ENCODE data around the gene LIMA1.

Gene LIMA1

GRCh38 chr12:50205648-50206047 lies 77.7 kb downstream of the LIMA1 start:
- DNase-seq, result no peak
- no peak for TF ChIP-seq GATA1 (IDR thresholded peaks at IDR 0.05; ENCODE audit: low read depth, low read length)
- no peak for TF ChIP-seq POLR2A (IDR thresholded peaks at IDR 0.05; ENCODE audit: low read length)

DNA sequence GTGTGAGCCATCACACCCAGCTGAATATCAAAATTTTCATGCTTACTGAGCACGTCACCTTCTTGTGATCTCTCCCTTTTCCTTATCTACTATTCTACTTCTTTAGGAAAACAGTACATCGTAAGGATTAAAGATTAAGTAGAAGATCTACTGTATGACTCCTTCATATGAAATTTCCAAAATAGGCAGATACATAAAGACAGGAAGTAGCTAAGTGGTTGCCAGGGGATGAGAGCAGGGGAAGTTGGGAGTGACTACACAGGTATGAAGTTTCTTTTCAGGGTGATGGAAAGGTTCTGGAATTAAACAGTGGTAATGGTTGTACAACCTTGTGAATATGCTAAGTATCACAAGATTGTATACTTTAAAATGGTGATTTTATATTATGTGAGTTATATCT lies 79.6 kb downstream of the LIMA1 start:
- DNase-seq, result no peak
- TF ChIP-seq GATA1 (IDR thresholded peaks at IDR 0.05; ENCODE audit: low read depth, low read length), result no peak

GRCh38 chr12:50201987-50202521 lies 81.3 kb downstream of the LIMA1 start:
- no peak for DNase-seq
- TF ChIP-seq GATA1 (IDR thresholded peaks at IDR 0.05; ENCODE audit: low read depth, low read length), result no peak
- TF ChIP-seq POLR2A (IDR thresholded peaks at IDR 0.05; ENCODE audit: low read length), result no peak

GRCh38 chr12:50200552-50201273 lies 82.6 kb downstream of the LIMA1 start:
- no peak for DNase-seq
- no peak for TF ChIP-seq GATA1 (IDR thresholded peaks at IDR 0.05; ENCODE audit: low read depth, low read length)
- no peak for TF ChIP-seq POLR2A (IDR thresholded peaks at IDR 0.05; ENCODE audit: low read length)

DNA sequence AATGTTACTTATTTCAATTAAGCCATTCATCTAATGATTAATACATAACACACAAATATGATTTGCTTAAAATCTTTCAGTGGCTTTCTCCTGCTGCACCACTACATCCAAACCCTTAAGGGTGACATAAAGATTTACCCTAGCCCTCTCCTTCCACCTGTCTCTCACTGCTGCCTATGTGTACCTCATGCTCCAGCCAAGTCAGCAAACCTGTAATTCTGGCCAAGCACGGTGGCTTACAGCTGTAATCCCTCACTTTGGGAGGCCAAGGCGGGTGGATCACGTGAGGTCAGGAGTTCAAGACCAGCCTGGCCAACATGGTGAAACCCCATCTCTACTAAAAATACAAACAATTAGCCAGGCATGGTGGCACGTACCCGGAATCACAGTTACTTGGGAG lies 84.5 kb downstream of the LIMA1 start:
- DNase-seq, result no peak

DNA sequence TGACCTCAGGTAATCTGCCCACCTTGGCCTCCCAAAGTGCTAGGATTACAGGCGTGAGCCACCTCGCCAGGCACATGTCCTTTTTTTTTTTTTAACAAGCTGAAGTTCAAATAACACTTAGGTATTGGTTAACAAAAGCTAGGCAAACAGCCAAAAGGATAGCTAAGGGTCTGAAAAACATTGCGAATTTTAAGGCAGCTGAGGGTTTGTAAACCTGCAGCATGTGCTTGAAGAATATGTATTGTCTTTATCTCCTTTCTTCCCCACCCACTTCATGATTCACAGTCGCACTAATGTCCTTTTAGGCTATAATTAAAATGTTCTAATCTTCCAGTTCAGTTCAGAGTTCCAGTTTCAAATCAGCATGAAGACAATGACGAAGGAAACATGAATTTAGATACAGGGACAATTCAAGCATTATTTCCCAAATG lies 86.0 kb downstream of the LIMA1 start:
- TF ChIP-seq GATA1 (IDR thresholded peaks at IDR 0.05; ENCODE audit: low read depth, low read length) (no peak), POLR2A (IDR thresholded peaks at IDR 0.05; ENCODE audit: low read length) (no peak)
- DNase-seq, result no peak

More for the DNA sequence above, 84.5 kb downstream of the LIMA1 start:
- no peak for TF ChIP-seq POLR2A (IDR thresholded peaks at IDR 0.05; ENCODE audit: low read length)
- no peak for TF ChIP-seq GATA1 (IDR thresholded peaks at IDR 0.05; ENCODE audit: low read depth, low read length)

DNA sequence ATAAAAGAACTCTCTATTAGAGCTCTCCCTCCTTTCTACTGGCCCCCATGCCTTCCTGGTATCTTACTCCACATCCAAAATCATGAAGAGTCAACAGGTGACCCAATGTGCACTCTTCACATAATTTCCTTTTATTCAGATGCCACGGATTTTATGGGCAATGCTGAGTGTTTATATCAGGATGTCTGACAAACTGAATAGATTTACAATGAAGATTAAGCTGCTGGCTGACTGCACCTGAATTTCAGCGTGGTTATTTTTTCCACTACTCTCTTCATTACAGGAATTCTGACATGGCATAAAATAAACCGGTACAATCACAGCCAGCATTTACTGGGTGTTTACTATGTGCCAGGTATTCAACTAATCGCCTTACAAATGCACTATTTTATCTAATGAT lies 86.8 kb downstream of the LIMA1 start:
- no peak for DNase-seq
- no peak for TF ChIP-seq POLR2A (IDR thresholded peaks at IDR 0.05; ENCODE audit: low read length)
- no peak for TF ChIP-seq GATA1 (IDR thresholded peaks at IDR 0.05; ENCODE audit: low read depth, low read length)

GRCh38 chr12:50195832-50196231 lies 87.5 kb downstream of the LIMA1 start:
- TF ChIP-seq POLR2A (IDR thresholded peaks at IDR 0.05; ENCODE audit: low read length) (no peak), GATA1 (IDR thresholded peaks at IDR 0.05; ENCODE audit: low read depth, low read length) (no peak)
- no peak for DNase-seq

DNA sequence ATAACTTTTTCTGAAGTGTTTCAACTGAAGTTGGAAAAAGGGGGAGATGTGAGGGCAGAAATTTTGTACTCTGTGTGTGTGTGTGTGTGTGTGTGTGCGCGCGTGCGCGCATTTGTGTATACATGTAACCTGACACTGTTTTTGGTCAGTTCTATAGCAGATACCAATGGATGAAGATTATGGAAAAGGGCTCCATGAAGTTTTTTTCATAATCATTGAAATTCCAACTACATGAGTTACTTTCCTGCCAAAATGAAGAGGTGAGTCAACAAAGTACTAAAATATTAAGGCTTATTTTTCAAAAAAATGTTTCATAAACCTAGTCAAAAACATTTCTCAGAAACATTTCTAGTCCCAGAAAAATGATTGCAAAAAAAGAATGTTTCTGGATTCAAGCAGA lies 90.4 kb downstream of the LIMA1 start:
- DNase-seq, result no peak
- no peak for TF ChIP-seq POLR2A (IDR thresholded peaks at IDR 0.05; ENCODE audit: low read length)
- TF ChIP-seq GATA1 (IDR thresholded peaks at IDR 0.05; ENCODE audit: low read depth, low read length), result no peak

- TF ChIP-seq GATA1 (IDR thresholded peaks at IDR 0.05; ENCODE audit: low read depth, low read length) (no peak), POLR2A (IDR thresholded peaks at IDR 0.05; ENCODE audit: low read length) (no peak)
- no peak for DNase-seq
Measured at GRCh38 chr12:50192236-50192635, 91.1 kb downstream of the LIMA1 start.

DNA sequence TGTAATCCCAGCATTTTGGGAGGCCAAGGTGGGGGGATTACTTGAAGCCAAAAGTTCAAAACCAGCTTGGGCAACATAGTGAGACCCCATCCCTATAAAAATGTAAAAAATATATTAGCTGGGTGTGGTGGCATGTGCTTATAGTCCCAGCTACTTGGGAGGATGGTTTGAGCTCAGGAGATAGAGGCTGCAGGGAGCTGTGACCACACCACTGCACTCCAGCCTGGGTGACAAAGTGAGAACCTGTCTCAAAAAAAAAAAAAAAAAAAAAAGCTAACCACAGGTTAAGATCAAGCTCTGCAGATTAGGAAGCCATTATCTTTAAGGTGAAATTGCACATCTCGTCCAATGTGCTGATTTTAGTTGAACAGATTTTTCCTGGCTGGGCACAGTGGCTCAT lies 92.5 kb downstream of the LIMA1 start:
- no peak for DNase-seq
- TF ChIP-seq GATA1 (IDR thresholded peaks at IDR 0.05; ENCODE audit: low read depth, low read length), result no peak
- no peak for TF ChIP-seq POLR2A (IDR thresholded peaks at IDR 0.05; ENCODE audit: low read length)

GRCh38 chr12:50188875-50189575 lies 94.3 kb downstream of the LIMA1 start:
- no peak for DNase-seq
- TF ChIP-seq POLR2A (IDR thresholded peaks at IDR 0.05; ENCODE audit: low read length) (no peak), GATA1 (IDR thresholded peaks at IDR 0.05; ENCODE audit: low read depth, low read length) (no peak)

DNA sequence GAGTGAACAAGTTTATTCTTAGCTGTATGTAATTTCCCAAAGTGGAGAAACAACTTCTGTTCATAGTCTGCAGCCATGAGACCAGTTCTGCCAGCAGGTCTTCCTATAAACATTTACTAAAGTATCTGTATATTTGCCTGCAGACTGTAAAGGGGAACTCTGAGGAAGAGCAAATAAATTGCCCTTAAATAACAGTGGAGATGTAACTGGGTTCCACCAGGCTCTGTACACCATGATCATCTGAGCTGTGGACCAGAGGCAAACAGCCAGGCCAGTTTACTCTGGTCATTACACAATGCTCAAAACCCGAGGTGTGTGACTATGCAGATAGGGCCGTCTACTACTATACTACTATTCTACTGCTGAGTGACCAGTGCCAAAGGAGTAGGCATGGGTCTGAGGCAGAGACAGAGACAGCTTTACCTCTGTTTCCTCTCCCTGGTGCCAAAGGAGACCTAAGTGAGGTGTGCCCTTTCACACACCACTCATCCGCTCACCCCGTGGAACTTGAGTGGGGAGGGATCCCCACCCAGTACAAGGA lies 95.0 kb downstream of the LIMA1 start:
- TF ChIP-seq POLR2A (IDR thresholded peaks at IDR 0.05; ENCODE audit: low read length) (no peak), GATA1 (IDR thresholded peaks at IDR 0.05; ENCODE audit: low read depth, low read length) (no peak)
- no peak for DNase-seq

- no peak for DNase-seq
- no peak for TF ChIP-seq POLR2A (IDR thresholded peaks at IDR 0.05; ENCODE audit: low read length)
- no peak for TF ChIP-seq GATA1 (IDR thresholded peaks at IDR 0.05; ENCODE audit: low read depth, low read length)
Measured at GRCh38 chr12:50187084-50187900, 96.0 kb downstream of the LIMA1 start.

All from erythroblast (primary cell).